SH-SY5Y (cell line): Measurements from ENCODE around the gene CNGA3.

ENCODE experiments used
- GATA2 ChIP-seq: IDR thresholded peaks from 2 replicates; pipeline ENCODE4 v1.6.1; 2011; ENCODE audit warnings: mild to moderate bottlenecking, low read depth, low read length
- GATA3 ChIP-seq: IDR thresholded peaks from 2 replicates; pipeline ENCODE4 v1.6.1; 2011; ENCODE audit warnings: low read depth, mild to moderate bottlenecking, low read length, moderate library complexity

DNA sequence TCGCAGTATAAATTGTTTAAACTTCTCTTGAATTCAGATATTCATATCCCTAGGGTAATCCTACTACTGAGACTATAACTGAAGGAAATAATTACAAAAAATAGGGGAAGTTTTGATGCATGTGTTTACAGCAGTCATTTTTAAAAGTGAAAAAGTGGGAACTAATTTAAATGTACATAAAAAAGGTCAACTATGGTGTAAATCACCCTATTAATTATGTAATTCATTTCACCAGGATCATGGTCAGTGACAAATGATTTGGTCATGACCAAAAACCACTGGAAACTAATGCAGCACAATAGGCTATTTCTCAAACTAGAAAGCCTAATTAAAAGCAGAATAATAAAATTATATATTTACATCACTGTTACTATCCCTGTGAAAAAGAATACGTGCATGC lies 5.0 kb upstream of the CNGA3 start:
- TF ChIP-seq GATA2 (no peak), GATA3 (no peak)
